Naive thymus-derived CD8-positive, alpha-beta T cell (primary cell): Measurements from ENCODE around the gene APP. TPM values are rescaled to one million over a fixed set of nuclear protein-coding genes. Genes with fewer than 3 reads are reported as not detected.

ENCODE experiments used
- ATAC-seq, 2 donors: fragments of 150-1000 bp; cut with Tn5 transposase in 1 of 2; sonication (Bioruptor Pico), chemical (Tn5 transposase) in 1 of 2; 1 replicate in 1 of 2; 2 replicates in 1 of 2; pipeline ENCODE4 v1.10.0; 2021; ENCODE audit warnings: mild to moderate bottlenecking in 2 of 2, moderate library complexity in 2 of 2
- POLR2A ChIA-PET: fragments of 350-600 bp; sonication (Branson Sonifier 250); formaldehyde crosslinking; loops from one replicate; lab custom pipeline; 2021; ENCODE audit warnings: antibody characterized with exemption; lab: Charles Lee
- DNase-seq, 10 donors: peaks; one replicate each; pipeline versions ENCODE4 v3.0.0 to v3.0.0-alpha.2; 2020 to 2022
- H3K27ac Mint-ChIP-seq, 10 donors: one replicate each; pipeline ENCODE4 v1.8.0; 2020 to 2022; ENCODE audit warnings: mild to moderate bottlenecking in 10 of 10, mixed read lengths in 10 of 10, moderate library complexity in 4 of 10, inconsistent platforms in 1 of 10
- H3K27me3 Mint-ChIP-seq, 5 donors: one replicate each; pipeline ENCODE4 v1.8.0; 2021 to 2022; ENCODE audit warnings: mixed read lengths in 5 of 5
- H3K36me3 Mint-ChIP-seq, 3 donors: one replicate each; pipeline ENCODE4 v1.8.0; 2020 to 2022; ENCODE audit warnings: mixed read lengths in 3 of 3, mild to moderate bottlenecking in 2 of 3, inconsistent platforms in 1 of 3
- H3K4me1 Mint-ChIP-seq, 4 donors: one replicate each; pipeline ENCODE4 v1.8.0; 2021 to 2022; ENCODE audit warnings: mixed read lengths in 4 of 4
- H3K4me3 Mint-ChIP-seq, 10 donors: one replicate each; pipeline ENCODE4 v1.8.0; 2020 to 2022; ENCODE audit warnings: mild to moderate bottlenecking in 10 of 10, mixed read lengths in 10 of 10, moderate library complexity in 6 of 10, inconsistent platforms in 1 of 10
- H3K9me3 Mint-ChIP-seq, 9 donors: one replicate each; pipeline ENCODE4 v1.8.0; 2020 to 2022; ENCODE audit warnings: mixed read lengths in 9 of 9, mild to moderate bottlenecking in 3 of 9, inconsistent platforms in 1 of 9, moderate library complexity in 1 of 9
- polyA plus RNA-seq, 3 donors: library from polyadenylated mRNA; unstranded; fragments of 300-500 nt; fragmentation: Illumina TruSeq; gene quantifications; one replicate each; pipeline ENCODE4 v1.2.3, GENCODE V29; 2021
- total RNA-seq, 8 experiments: library from RNA in 2 of 8; stranded (reverse) in 2 of 8; gene quantifications; one replicate each; pipeline ENCODE4 v1.2.3 and lab custom pipeline; 2021 to 2026

The APP gene
- total and polyA plus RNA-seq, 5 experiments from 2014 or later, result 6.9 to 33.8 (median 8.7) TPM

- Mint-ChIP-seq H3K27me3 (no peaks in the 10 kb centered on the region), H3K9me3 (no peaks in the 10 kb centered on the region), H3K36me3 (no peaks in the 10 kb centered on the region), H3K27ac (peak overlapping the region in 8 of 10 donors; percentile 34 to 96 (median 78)), H3K4me3 (peak overlapping the region; percentile 23 to 79 (median 76)), H3K4me1 (peaks cover 17 to 42% (median 39%) of the 10 kb centered on the region in 4 donors)
- DNase-seq (peak in 1 of 10 donors; percentile 14), ATAC-seq (peak; percentile 28 to 40)
- POLR2A ChIA-PET, result interaction anchor here (0.6 kb wide), 1 partner anchor 8 kb away, joined by 4 read pairs; no protein-coding TSS in a partner anchor
Measured at GRCh38 chr21:26067836-26068594, 102.6 kb downstream of the APP start.

- Mint-ChIP-seq H3K27me3 (no peaks in the 10 kb centered on the region), H3K36me3 (no peaks in the 10 kb centered on the region), H3K9me3 (no peaks in the 10 kb centered on the region), H3K27ac (no peak overlapping the region), H3K4me1 (peaks cover 14 to 26% (median 19%) of the 10 kb centered on the region in 4 donors), H3K4me3 (no peak overlapping the region)
- ATAC-seq (no peak), DNase-seq (no peak)
- POLR2A ChIA-PET, result interaction anchor here (0.5 kb wide), 1 partner anchor 321 kb away, joined by 7 read pairs; no protein-coding TSS in a partner anchor
Measured at GRCh38 chr21:26064506-26064905, 106.1 kb downstream of the APP start.

- Mint-ChIP-seq H3K27ac (no peak overlapping the region), H3K4me3 (no peak overlapping the region), H3K9me3 (no peaks in the 10 kb centered on the region), H3K36me3 (no peaks in the 10 kb centered on the region), H3K4me1 (peaks cover 0 to 9% (median 6%) of the 10 kb centered on the region in 4 donors), H3K27me3 (no peaks in the 10 kb centered on the region)
- ATAC-seq (no peak), DNase-seq (no peak)
- POLR2A ChIA-PET, result interaction anchor here (1.3 kb wide), 1 partner anchor 9 kb away, joined by 3 read pairs; no protein-coding TSS in a partner anchor
Measured at GRCh38 chr21:26061437-26061836, 109.1 kb downstream of the APP start.

GRCh38 chr21:26060335-26061115 lies 110.0 kb downstream of the APP start:
- Mint-ChIP-seq H3K27me3 (no peaks in the 10 kb centered on the region), H3K27ac (no peak overlapping the region), H3K4me3 (no peak overlapping the region), H3K4me1 (peaks cover 0 to 9% (median 6%) of the 10 kb centered on the region in 4 donors), H3K9me3 (no peaks in the 10 kb centered on the region), H3K36me3 (no peaks in the 10 kb centered on the region)
- DNase-seq (no peak), ATAC-seq (no peak)
- POLR2A ChIA-PET, result interaction anchor here (0.7 to 1.3 kb wide), 2 partner anchors 8 to 9 kb away, joined by 3 to 4 read pairs; no protein-coding TSS in a partner anchor

- Mint-ChIP-seq H3K27me3 (no peaks in the 10 kb centered on the region), H3K27ac (no peak overlapping the region), H3K4me1 (peaks cover 0 to 9% (median 6%) of the 10 kb centered on the region in 4 donors), H3K36me3 (no peaks in the 10 kb centered on the region), H3K9me3 (no peaks in the 10 kb centered on the region), H3K4me3 (no peak overlapping the region)
- ATAC-seq, result no peak
- DNase-seq, result no peak
- POLR2A ChIA-PET, result no interaction called here
Measured at GRCh38 chr21:26057477-26058170, 112.9 kb downstream of the APP start.

GRCh38 chr21:26055841-26056264 lies 114.7 kb downstream of the APP start:
- Mint-ChIP-seq H3K27me3 (no peaks in the 10 kb centered on the region), H3K4me3 (no peak overlapping the region), H3K4me1 (peaks cover 0 to 9% (median 6%) of the 10 kb centered on the region in 4 donors), H3K27ac (no peak overlapping the region), H3K36me3 (peaks cover 0 to 3% (median 2%) of the 10 kb centered on the region in 3 donors), H3K9me3 (no peaks in the 10 kb centered on the region)
- POLR2A ChIA-PET, result no interaction called here
- ATAC-seq (no peak), DNase-seq (no peak)

- no peaks in the 10 kb centered on the region for H3K9me3 Mint-ChIP-seq
- H3K4me1 Mint-ChIP-seq, result peaks cover 0 to 4% (median under 1%) of the 10 kb centered on the region in 4 donors
- H3K4me3 Mint-ChIP-seq, result no peak overlapping the region
- no peaks in the 10 kb centered on the region for H3K27me3 Mint-ChIP-seq
- POLR2A ChIA-PET, result no interaction called here
- ATAC-seq (no peak), DNase-seq (no peak)
- peaks cover 0 to 8% (median 8%) of the 10 kb centered on the region in 3 donors for H3K36me3 Mint-ChIP-seq
- no peak overlapping the region for H3K27ac Mint-ChIP-seq
Measured at GRCh38 chr21:26055010-26055409, 115.6 kb downstream of the APP start.

GRCh38 chr21:26052057-26052456 lies 118.5 kb downstream of the APP start:
- no peak overlapping the region for H3K4me3 Mint-ChIP-seq
- H3K27ac Mint-ChIP-seq, result no peak overlapping the region
- no peaks in the 10 kb centered on the region for H3K27me3 Mint-ChIP-seq
- ATAC-seq (no peak), DNase-seq (no peak)
- POLR2A ChIA-PET, result interaction anchor here (1.3 kb wide), 1 partner anchor 11 kb away, joined by 3 read pairs; no protein-coding TSS in a partner anchor
- peaks cover 10 to 21% (median 17%) of the 10 kb centered on the region in 3 donors for H3K36me3 Mint-ChIP-seq
- H3K9me3 Mint-ChIP-seq, result no peaks in the 10 kb centered on the region
- H3K4me1 Mint-ChIP-seq, result no peaks in the 10 kb centered on the region

GRCh38 chr21:26050857-26051256 lies 119.7 kb downstream of the APP start:
- no peak overlapping the region for H3K27ac Mint-ChIP-seq
- no peak overlapping the region for H3K4me3 Mint-ChIP-seq
- H3K4me1 Mint-ChIP-seq, result no peaks in the 10 kb centered on the region
- ATAC-seq, result no peak
- peaks cover 15 to 29% (median 24%) of the 10 kb centered on the region in 3 donors for H3K36me3 Mint-ChIP-seq
- H3K9me3 Mint-ChIP-seq, result no peaks in the 10 kb centered on the region
- H3K27me3 Mint-ChIP-seq, result no peaks in the 10 kb centered on the region
- no peak for DNase-seq
- POLR2A ChIA-PET, result no interaction called here

- H3K27ac Mint-ChIP-seq, result no peak overlapping the region
- DNase-seq, result no peak
- H3K4me1 Mint-ChIP-seq, result no peaks in the 10 kb centered on the region
- no peaks in the 10 kb centered on the region for H3K27me3 Mint-ChIP-seq
- peaks cover 18 to 32% (median 28%) of the 10 kb centered on the region in 3 donors for H3K36me3 Mint-ChIP-seq
- H3K4me3 Mint-ChIP-seq, result no peak overlapping the region
- ATAC-seq, result no peak
- POLR2A ChIA-PET, result no interaction called here
- peaks cover 0 to 2% (median 0%) of the 10 kb centered on the region in 9 donors for H3K9me3 Mint-ChIP-seq
Measured at GRCh38 chr21:26049803-26050202, 120.8 kb downstream of the APP start.

- Mint-ChIP-seq H3K27me3 (no peaks in the 10 kb centered on the region), H3K9me3 (peaks cover 0 to 2% (median 0%) of the 10 kb centered on the region in 9 donors), H3K27ac (no peak overlapping the region), H3K36me3 (peaks cover 18 to 41% (median 36%) of the 10 kb centered on the region in 3 donors), H3K4me3 (no peak overlapping the region), H3K4me1 (no peaks in the 10 kb centered on the region)
- DNase-seq, result no peak
- no peak for ATAC-seq
- POLR2A ChIA-PET, result no interaction called here
Measured at GRCh38 chr21:26047279-26047967, 123.1 kb downstream of the APP start.

- Mint-ChIP-seq H3K27ac (no peak overlapping the region), H3K27me3 (no peaks in the 10 kb centered on the region), H3K36me3 (peaks cover 11 to 22% (median 22%) of the 10 kb centered on the region in 3 donors), H3K9me3 (peaks cover 0 to 2% (median 0%) of the 10 kb centered on the region in 9 donors), H3K4me3 (no peak overlapping the region), H3K4me1 (no peaks in the 10 kb centered on the region)
- no peak for DNase-seq
- POLR2A ChIA-PET, result no interaction called here
- ATAC-seq, result no peak
Measured at GRCh38 chr21:26043891-26044290, 126.7 kb downstream of the APP start.
